IMR-90 (cell line): Measurements from ENCODE around the gene GAREM1. TPM values are rescaled to one million over a fixed set of nuclear protein-coding genes. Genes with fewer than 3 reads are reported as not detected.

Source experiments
- ATAC-seq: fragments of 200-7000 bp; cut with Tn5 transposase; 2 replicates; pipeline ENCODE4 v1.9.1; 2020; ENCODE audit warnings: low read depth, mild to moderate bottlenecking, moderate library complexity
- BruUV-seq: library from RNA; stranded (reverse); fragments of 400-500 nt; replicated peaks from 2 replicates; lab custom pipeline; 2021; lab: Mats Ljungman, UMichigan
- CTCF ChIA-PET: fragments of 300-600 bp; formaldehyde crosslinking; extraction: SDS; loops from one replicate; lab custom pipeline; 2021; ENCODE audit warnings: antibody characterized with exemption; lab: Yijun Ruan, JAX
- POLR2A ChIA-PET: fragments of 300-600 bp; sonication (Branson Sonifier 250); formaldehyde crosslinking; loops from one replicate; lab custom pipeline; 2022; ENCODE audit warnings: antibody characterized with exemption; ENCODE audit not compliant: unreplicated experiment; lab: Charles Lee
- DNase-seq: peaks from one replicate; pipeline ENCODE4 v3.0.0; 2013
- H2AFZ ChIP-seq: replicated peaks from 2 replicates; pipeline ENCODE3; 2013; ENCODE audit warnings: low read length, mild to moderate bottlenecking; ENCODE audit not compliant: poor library complexity
- H2AK5ac ChIP-seq: 2 replicates; pipeline ENCODE4 v1.6.1; 2013; ENCODE audit warnings: low read depth, low read length, inconsistent platforms
- H2AK9ac ChIP-seq: replicated peaks from 2 replicates; pipeline ENCODE3; 2013; ENCODE audit warnings: mild to moderate bottlenecking, low read depth, low read length, moderate library complexity; ENCODE audit not compliant: poor library complexity
- H2BK120ac ChIP-seq: 2 replicates; pipeline ENCODE4 v1.6.1; 2013; ENCODE audit warnings: low read depth, low read length, inconsistent platforms
- H2BK15ac ChIP-seq: 3 replicates; pipeline ENCODE4 v1.6.1; 2013; ENCODE audit warnings: low read depth, low read length, inconsistent platforms
- H2BK20ac ChIP-seq: 2 replicates; pipeline ENCODE4 v1.6.1; 2013; ENCODE audit warnings: low read depth, mild to moderate bottlenecking, inconsistent platforms, low read length, moderate library complexity
- H2BK5ac ChIP-seq: 2 replicates; pipeline ENCODE4 v1.6.1; 2013; ENCODE audit warnings: mild to moderate bottlenecking, low read depth, low read length, inconsistent platforms; ENCODE audit not compliant: poor library complexity, severe bottlenecking
- H3K14ac ChIP-seq: replicated peaks from 2 replicates; pipeline ENCODE4 v1.6.1; 2013; ENCODE audit warnings: low read depth, low read length, inconsistent platforms
- H3K18ac ChIP-seq: 2 replicates; pipeline ENCODE4 v1.6.1; 2013; ENCODE audit warnings: low read depth, low read length, control low read depth
- H3K23ac ChIP-seq: 2 replicates; pipeline ENCODE4 v1.6.1; 2013; ENCODE audit warnings: low read depth, low read length, inconsistent platforms
- H3K27ac ChIP-seq: 2 replicates; pipeline ENCODE4 v1.5.1; 2013; ENCODE audit warnings: mild to moderate bottlenecking, control low read depth, low read length; ENCODE audit not compliant: insufficient read depth
- H3K27me3 ChIP-seq: 2 replicates; pipeline ENCODE4 v1.6.1; 2013; ENCODE audit warnings: low read length; ENCODE audit not compliant: control insufficient read depth, insufficient read depth
- H3K36me3 ChIP-seq: 2 replicates; pipeline ENCODE4 v1.6.1; 2013; ENCODE audit warnings: low read length, mixed read lengths; ENCODE audit not compliant: control insufficient read depth, insufficient read depth
- H3K4ac ChIP-seq: 2 replicates; pipeline ENCODE4 v1.6.1; 2013; ENCODE audit warnings: low read depth, low read length, inconsistent platforms
- H3K4me1 ChIP-seq: 2 replicates; pipeline ENCODE4 v1.6.1; 2013; ENCODE audit warnings: low read length, mixed read lengths; ENCODE audit not compliant: control insufficient read depth, insufficient read depth
- H3K4me2 ChIP-seq: 2 replicates; pipeline ENCODE4 v1.6.1; 2013; ENCODE audit warnings: low read depth, mild to moderate bottlenecking, control low read depth, low read length, moderate library complexity
- H3K4me3 ChIP-seq: 2 replicates; pipeline ENCODE4 v1.5.1; 2013; ENCODE audit warnings: low read depth, mild to moderate bottlenecking, control low read depth, low read length, moderate library complexity; ENCODE audit not compliant: insufficient read depth
- H3K56ac ChIP-seq: 2 replicates; pipeline ENCODE4 v1.6.1; 2013; ENCODE audit warnings: low read length, inconsistent platforms; ENCODE audit not compliant: insufficient read depth; ENCODE audit errors: extremely low read depth
- H3K79me1 ChIP-seq, 2 experiments: 2 replicates each; pipeline ENCODE4 v1.6.1; 2013; ENCODE audit warnings: low read length in 2 of 2, inconsistent platforms in 1 of 2, low read depth in 1 of 2
- H3K9ac ChIP-seq: 2 replicates; pipeline ENCODE4 v1.6.1; 2013; ENCODE audit warnings: low read depth, low read length, control low read depth
- H3K9me1 ChIP-seq: 2 replicates; pipeline ENCODE4 v1.6.1; 2013; ENCODE audit warnings: low read length, inconsistent platforms; ENCODE audit not compliant: insufficient read depth
- H3K9me3 ChIP-seq: 2 replicates; pipeline ENCODE4 v1.6.1; 2013; ENCODE audit warnings: low read length; ENCODE audit not compliant: control insufficient read depth, insufficient read depth
- H4K20me1 ChIP-seq: 2 replicates; pipeline ENCODE4 v1.6.1; 2013; ENCODE audit warnings: low read length, inconsistent platforms; ENCODE audit not compliant: insufficient read depth
- H4K5ac ChIP-seq: 2 replicates; pipeline ENCODE4 v1.6.1; 2013; ENCODE audit warnings: mild to moderate bottlenecking, low read depth, low read length, control low read depth
- H4K8ac ChIP-seq, 2 experiments: 2 replicates each; pipeline ENCODE4 v1.6.1; 2013; ENCODE audit warnings: low read depth in 2 of 2, low read length in 2 of 2, control low read depth in 1 of 2, inconsistent platforms in 1 of 2
- H4K91ac ChIP-seq: 2 replicates; pipeline ENCODE4 v1.6.1; 2013; ENCODE audit warnings: low read depth, low read length, inconsistent platforms; ENCODE audit not compliant: insufficient read depth
- BHLHE40 ChIP-seq: fragments of 150-350 bp; IDR thresholded peaks from 2 replicates; pipeline ENCODE4 v1.6.1; 2016; ENCODE audit warnings: mild to moderate bottlenecking, low read depth, low read length
- CEBPB ChIP-seq: IDR thresholded peaks from 2 replicates; pipeline ENCODE4 v1.6.1; 2012; ENCODE audit warnings: low read depth, low read length, improper control_type of control experiment
- CHD1 ChIP-seq: IDR thresholded peaks from 2 replicates; pipeline ENCODE4 v1.6.1; 2012; ENCODE audit warnings: low read depth, low read length, improper control_type of control experiment
- CTCF ChIP-seq: conservative IDR thresholded peaks from 2 replicates; pipeline ENCODE4 v1.5.1; 2012; ENCODE audit warnings: mild to moderate bottlenecking, low read depth, low read length, improper control_type of control experiment
- ELK1 ChIP-seq: fragments of 150-350 bp; IDR thresholded peaks from 2 replicates; pipeline ENCODE4 v1.6.1; 2016; ENCODE audit warnings: low read depth, mild to moderate bottlenecking, low read length, moderate library complexity, borderline replicate concordance
- FOS ChIP-seq: fragments of 150-350 bp; IDR thresholded peaks from 2 replicates; pipeline ENCODE4 v1.6.1; 2016; ENCODE audit warnings: low read depth, low read length
- MAFK ChIP-seq: IDR thresholded peaks from 2 replicates; pipeline ENCODE4 v1.6.1; 2012; ENCODE audit warnings: low read depth, low read length, improper control_type of control experiment
- MAZ ChIP-seq: IDR thresholded peaks from 2 replicates; pipeline ENCODE4 v1.6.1; 2012; ENCODE audit warnings: low read depth, mild to moderate bottlenecking, low read length, improper control_type of control experiment, moderate library complexity, borderline replicate concordance
- MXI1 ChIP-seq: IDR thresholded peaks from 2 replicates; pipeline ENCODE4 v1.6.1; 2012; ENCODE audit warnings: low read depth, mild to moderate bottlenecking, low read length, moderate library complexity, borderline replicate concordance
- NFE2L2 ChIP-seq: fragments of 150-350 bp; IDR thresholded peaks from 2 replicates; pipeline ENCODE4 v1.6.1; 2016; ENCODE audit warnings: low read depth, mild to moderate bottlenecking, low read length
- POLR2A ChIP-seq: IDR thresholded peaks from 2 replicates; pipeline ENCODE4 v1.6.1; 2012; ENCODE audit warnings: mild to moderate bottlenecking, low read depth, low read length
- RAD21 ChIP-seq: IDR thresholded peaks from 2 replicates; pipeline ENCODE4 v1.6.1; 2012; ENCODE audit warnings: low read length, improper control_type of control experiment
- RCOR1 ChIP-seq: IDR thresholded peaks from 2 replicates; pipeline ENCODE4 v1.6.1; 2012; ENCODE audit warnings: mild to moderate bottlenecking, low read length, improper control_type of control experiment; ENCODE audit not compliant: insufficient replicate concordance
- RFX5 ChIP-seq: IDR thresholded peaks from 2 replicates; pipeline ENCODE4 v1.8.0; 2012; ENCODE audit warnings: low read depth, mild to moderate bottlenecking, low read length, moderate library complexity
- SMC3 ChIP-seq: fragments of 150-350 bp; IDR thresholded peaks from 2 replicates; pipeline ENCODE4 v1.6.1; 2016; ENCODE audit warnings: low read depth, mild to moderate bottlenecking, antibody characterized with exemption, low read length, moderate library complexity
- USF2 ChIP-seq: fragments of 150-350 bp; IDR thresholded peaks from 2 replicates; pipeline ENCODE4 v1.6.1; 2017; ENCODE audit warnings: mild to moderate bottlenecking, antibody characterized with exemption, low read length, low read depth
- WGBS, 2 experiments: methylation state at CpG; one replicate each; pipeline versions ENCODE4 v1.1.5 to v1.1.7; 2013; ENCODE audit warnings: missing lambda C conversion rate in 2 of 2; ENCODE audit not compliant: insufficient read length in 1 of 2; ENCODE audit errors: extremely low coverage in 2 of 2; 5-methylcytosine and 5-hydroxymethylcytosine counted together
- dilution Hi-C: fragments of 300-500 bp; cut with HindIII; formaldehyde crosslinking; loops from one replicate; pipeline ENCODE4 v1.14.3; 2018; ENCODE audit warnings: low sequenced_read_pairs; ENCODE audit not compliant: unreplicated experiment
- in situ Hi-C: fragments of 300-500 bp; cut with MboI; formaldehyde crosslinking; loops from 3 replicates; pipeline ENCODE4 v1.14.3; 2019; ENCODE audit warnings: low sequenced_read_pairs, inconsistent platforms, mixed read lengths
- intact Hi-C: fragments of 100-400 bp; cut with micrococcal nuclease; formaldehyde crosslinking; loops from 2 replicates; pipeline ENCODE4 v1.10.0; 2022
- polyA plus RNA-seq, 3 experiments: library from polyadenylated mRNA; depleted of rRNA; stranded (reverse); fragments of >200 nt; gene quantifications; 2 replicates each; pipeline ENCODE4 v1.2.3, GENCODE V29; 2012; ENCODE audit warnings: low replicate concordance in 1 of 3
- total RNA-seq: library from RNA; depleted of rRNA; stranded (reverse); fragments of >200 nt; gene quantifications from 2 replicates; pipeline ENCODE4 v1.2.3, GENCODE V29; 2012

GAREM1 gene
- total and polyA plus RNA-seq, 2 of the 4 experiments (the other 2 are of a cell fraction): 1.4 to 2.3 TPM

- no peak overlapping the region for H3K9ac ChIP-seq
- H4K5ac ChIP-seq: no peak overlapping the region
- H3K79me1 ChIP-seq: no peaks in the 10 kb centered on the region
- H3K27ac ChIP-seq: no peak overlapping the region
- intact Hi-C loops (no loop called here), in situ Hi-C loops (no loop called here), dilution Hi-C loops (no loop called here)
- H4K91ac ChIP-seq: no peak overlapping the region
- no peak overlapping the region for H3K18ac ChIP-seq
- H2BK5ac ChIP-seq: no peak overlapping the region
- H3K27me3 ChIP-seq: peaks cover 2% of the 10 kb centered on the region
- BruUV-seq: no TSS peak
- ChIA-PET CTCF (interaction anchor here (1.2 kb wide), 1 partner anchor 12 kb away, joined by 3 read pairs; the partner anchor contains the start of gene GAREM1), POLR2A (no interaction called here)
- no peak for DNase-seq
- H3K9me3 ChIP-seq: no peaks in the 10 kb centered on the region
- no peak overlapping the region for H2AFZ ChIP-seq
- WGBS, 2 experiments: no CpG with 5 or more reads among the region's 3 CpGs
- H3K36me3 ChIP-seq: no peaks in the 10 kb centered on the region
- no peak overlapping the region for H3K56ac ChIP-seq
- H2AK5ac ChIP-seq: no peak overlapping the region
- no peak overlapping the region for H2AK9ac ChIP-seq
- no peak overlapping the region for H3K4me3 ChIP-seq
- no peak overlapping the region for H3K14ac ChIP-seq
- TF ChIP-seq CTCF (no peak), MAZ (no peak), MAFK (no peak), MXI1 (no peak), CHD1 (no peak), RAD21 (no peak), RFX5 (no peak), FOS (no peak), POLR2A (no peak), USF2 (no peak), BHLHE40 (no peak), RCOR1 (no peak), ELK1 (no peak), SMC3 (no peak), CEBPB (no peak), NFE2L2 (no peak)
- no peak overlapping the region for H3K23ac ChIP-seq
- no peaks in the 10 kb centered on the region for H3K9me1 ChIP-seq
- no peak overlapping the region for H3K4ac ChIP-seq
- H3K4me2 ChIP-seq: no peak overlapping the region
- H3K4me1 ChIP-seq: no peaks in the 10 kb centered on the region
- ATAC-seq: no peak
- no peak overlapping the region for H2BK15ac ChIP-seq
- no peaks in the 10 kb centered on the region for H4K20me1 ChIP-seq
- H2BK20ac ChIP-seq: no peak overlapping the region
- no peak overlapping the region for H4K8ac ChIP-seq
- no peak overlapping the region for H2BK120ac ChIP-seq
Observed at GRCh38 chr18:32483002-32483401, 12.3 kb upstream of the GAREM1 start.
